ENCODE data around the gene CYP24A1.

CYP24A1 gene

DNA sequence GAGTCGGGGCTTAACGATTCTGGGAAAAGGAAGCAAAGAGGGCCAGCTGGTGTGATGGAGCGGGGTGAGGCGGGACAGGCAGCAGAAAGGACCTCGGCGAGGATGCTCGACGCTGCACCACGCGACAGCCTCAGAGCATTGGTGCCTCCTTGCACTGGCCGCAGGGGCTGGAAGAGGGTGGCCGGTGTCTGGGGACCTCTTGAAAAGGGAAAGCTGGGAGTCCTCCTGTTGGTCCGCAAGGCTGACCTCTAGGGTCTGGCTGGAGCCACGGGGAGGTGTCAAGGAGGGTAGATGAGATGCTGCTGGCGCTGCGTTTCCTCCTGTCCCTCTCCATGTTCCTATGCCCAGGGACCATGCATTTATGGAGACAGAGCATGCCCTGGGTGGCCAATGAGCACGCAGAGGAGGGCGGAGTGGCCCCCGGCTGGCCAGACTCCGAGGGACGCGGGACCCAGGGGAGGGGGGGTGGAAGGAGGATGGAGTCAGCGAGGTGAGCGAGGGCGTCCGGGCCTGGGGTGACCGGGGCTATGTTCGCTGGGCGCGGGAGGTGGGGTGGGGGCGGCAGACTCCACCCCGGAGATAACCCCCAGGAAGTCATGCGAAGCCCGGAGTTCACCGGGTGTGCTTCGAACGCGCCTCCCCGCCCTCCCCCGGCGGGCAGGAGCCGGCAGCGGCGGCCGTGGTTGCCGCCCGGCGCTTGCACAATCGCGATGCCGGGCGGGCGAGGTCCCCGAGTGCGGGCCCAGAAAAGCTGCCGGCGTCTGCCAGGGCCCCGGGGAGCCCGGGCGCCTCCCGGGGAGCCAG is at the start of gene CYP24A1:
TSS of gene CYP24A1 (minus strand) at position 334 of the 804 bp plus-strand sequence. CDS start 407 bp downstream, outside the sequence.
- peak; percentile 70 for DNase-seq (ENCODE audit: low spot score)

DNA sequence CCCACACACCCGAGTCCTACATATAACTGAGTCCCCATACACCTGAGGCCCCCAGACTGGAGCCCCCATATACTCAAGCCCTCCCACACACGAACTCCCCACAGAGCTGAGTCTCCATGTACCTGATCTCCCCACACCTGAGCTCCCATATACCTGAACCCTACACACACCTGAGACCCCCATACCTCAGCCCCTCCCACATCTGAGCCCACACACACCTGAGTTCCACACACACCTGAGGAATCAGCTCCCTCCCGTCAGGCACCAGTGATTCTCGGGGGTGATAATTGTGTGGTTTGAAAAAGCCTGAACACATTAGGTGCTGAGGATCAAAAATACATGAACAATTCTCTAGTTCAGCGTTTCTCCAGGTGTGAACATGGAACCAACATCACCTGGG is 49.5 kb upstream of the CYP24A1 start:
- DNase-seq (ENCODE audit: low spot score) = no peak

DNA sequence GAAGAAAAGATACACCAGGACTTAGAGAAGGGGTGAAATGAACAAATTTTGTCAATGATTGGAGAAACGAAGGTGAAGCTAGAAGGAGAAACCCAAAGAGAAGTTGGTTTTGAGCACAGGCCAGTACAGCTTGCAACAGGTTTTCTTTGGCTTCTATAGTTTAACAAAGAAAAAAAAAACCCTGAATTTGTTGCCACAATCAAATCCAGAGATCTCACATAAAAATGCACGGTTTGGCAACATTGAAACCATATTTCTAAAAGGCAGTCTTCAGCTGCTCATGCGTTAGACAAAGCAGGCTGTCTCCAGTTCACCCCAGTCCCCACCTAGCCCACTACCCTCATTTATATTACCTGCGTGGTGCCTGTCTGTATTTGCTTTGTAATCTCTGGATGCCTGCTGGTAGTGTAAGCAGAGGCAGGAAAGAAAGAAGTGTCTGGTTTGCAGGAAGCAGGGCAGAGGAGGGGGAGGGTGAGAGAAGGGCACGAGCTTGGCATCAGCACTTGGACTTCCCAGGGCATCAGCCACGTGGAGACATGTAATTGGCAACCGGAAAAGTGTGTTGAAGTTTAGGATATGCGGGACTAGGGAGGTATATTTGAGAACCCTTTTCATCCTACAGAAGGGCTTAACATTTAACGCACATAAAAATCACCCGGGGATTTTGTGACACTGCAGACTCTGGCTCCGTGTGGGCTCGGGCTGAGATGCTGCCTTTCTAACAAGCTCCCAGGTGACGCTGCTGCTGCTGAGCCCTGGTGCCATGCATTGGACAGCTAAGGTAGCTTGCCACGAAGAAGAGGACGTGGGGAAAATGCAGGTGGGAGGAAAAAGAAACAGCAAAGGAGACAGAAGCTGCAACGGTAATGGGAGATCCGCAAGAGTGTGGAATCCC is 48.5 kb upstream of the CYP24A1 start:
- DNase-seq (ENCODE audit: low spot score) = no peak

DNA sequence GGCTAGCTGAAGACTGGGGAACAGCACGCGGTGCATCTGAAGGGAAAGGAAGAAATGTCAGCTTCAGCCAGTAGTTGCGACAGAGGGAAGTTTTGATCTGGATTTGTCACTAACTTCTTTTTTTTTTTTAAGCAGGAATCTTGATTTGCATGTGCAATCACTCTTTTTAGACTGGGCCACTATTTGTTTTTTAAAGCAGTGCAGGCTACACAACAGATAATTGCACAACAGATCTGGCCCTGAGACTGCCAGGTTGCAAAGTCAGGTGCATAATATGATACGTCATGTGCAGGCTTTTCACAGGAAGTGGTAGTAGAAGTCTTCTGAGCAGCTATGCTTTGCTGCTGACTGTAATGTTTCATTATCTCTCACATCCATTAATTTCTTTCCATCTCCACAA is 47.6 kb upstream of the CYP24A1 start:
- DNase-seq (ENCODE audit: low spot score) = no peak

DNA sequence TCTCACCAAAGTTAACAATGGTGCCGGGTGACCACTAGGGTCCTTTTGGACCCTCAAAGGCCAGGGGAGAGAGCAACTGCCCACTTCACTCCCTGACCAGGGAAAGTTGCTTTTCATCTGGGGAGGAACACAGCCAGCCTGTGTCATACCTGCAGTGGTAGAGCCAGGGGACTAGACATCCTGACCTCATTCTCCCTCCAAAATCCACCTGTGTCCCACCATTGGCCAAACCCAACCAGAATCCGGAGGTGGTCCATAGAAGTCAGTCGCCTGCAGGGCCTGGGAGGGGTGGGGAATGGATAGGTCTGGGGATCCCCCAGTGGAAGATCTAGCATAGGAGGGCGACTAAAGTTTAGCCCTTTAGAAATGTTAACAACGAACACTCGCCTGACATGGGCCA is 46.9 kb upstream of the CYP24A1 start:
- DNase-seq (ENCODE audit: low spot score) = no peak

DNA sequence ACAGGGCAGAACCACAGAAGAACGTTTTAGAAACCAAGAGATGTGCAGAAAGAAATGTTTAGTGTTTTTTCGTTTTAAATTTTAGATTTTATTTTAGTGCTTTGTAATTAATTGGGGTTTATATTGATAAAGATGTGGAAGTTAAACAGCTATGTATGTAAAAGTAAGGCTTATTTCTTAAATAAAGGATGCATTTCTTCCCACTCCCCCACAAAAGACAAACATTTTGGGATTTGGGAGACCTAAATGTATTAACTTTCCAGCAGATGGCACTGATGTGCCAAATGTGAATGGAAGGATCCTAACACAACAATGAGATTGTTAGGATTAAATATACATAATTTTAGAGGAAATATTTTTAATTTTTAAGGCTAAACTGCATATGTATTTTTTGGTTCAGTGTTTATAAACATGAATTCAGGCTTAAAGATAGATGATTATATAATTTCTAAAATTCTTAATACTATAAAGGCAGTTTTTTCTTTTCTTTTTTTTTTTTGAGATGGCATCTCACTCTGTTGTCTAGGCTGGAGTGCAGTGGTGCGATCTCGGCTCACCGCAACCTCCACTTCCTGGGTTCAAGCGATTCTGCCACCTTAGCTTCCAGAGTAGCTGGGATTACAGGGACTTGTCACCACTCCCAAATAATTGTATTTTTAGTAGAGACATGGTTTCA is 46.1 kb upstream of the CYP24A1 start:
- DNase-seq (ENCODE audit: low spot score) = no peak

DNA sequence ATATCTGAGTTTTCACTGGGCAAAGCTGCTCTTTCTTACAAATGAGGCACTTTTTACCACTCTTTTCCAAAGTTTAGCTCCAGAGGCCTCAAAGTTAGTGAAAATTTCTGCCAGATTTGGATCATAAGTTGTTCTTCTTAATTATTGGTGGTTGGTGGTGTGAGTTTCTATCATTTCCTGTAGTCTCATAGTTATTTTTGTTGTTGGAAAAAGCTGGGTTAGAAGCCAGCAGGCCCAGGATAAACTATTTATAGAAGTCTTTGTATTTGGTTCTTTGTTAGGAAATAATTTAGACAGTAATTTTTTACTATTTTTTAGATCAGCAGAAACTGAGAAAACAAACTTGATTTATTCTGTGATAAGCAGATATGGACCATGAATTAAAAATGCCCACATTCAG is 44.7 kb upstream of the CYP24A1 start:
- no peak for DNase-seq (ENCODE audit: low spot score)

DNA sequence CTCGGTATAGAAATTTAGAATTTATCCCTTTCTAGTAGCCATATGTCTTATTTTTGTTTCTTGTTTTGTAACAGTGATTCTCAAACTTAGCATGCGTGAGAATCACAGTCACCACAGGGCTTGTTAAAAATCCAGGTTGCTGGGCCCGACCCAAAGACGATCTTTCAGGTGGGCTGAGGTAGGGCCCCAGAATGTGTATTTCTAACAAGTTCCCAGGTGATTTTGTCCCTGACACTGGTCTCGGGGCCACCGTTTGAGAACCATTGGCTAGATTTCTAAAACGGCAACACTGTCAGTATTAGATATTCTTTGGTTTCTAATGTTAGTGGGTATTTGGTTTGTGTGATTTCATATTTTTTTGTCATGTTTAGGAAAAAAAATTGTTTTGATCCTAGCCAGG is 44.0 kb upstream of the CYP24A1 start:
- DNase-seq (ENCODE audit: low spot score) = no peak

DNA sequence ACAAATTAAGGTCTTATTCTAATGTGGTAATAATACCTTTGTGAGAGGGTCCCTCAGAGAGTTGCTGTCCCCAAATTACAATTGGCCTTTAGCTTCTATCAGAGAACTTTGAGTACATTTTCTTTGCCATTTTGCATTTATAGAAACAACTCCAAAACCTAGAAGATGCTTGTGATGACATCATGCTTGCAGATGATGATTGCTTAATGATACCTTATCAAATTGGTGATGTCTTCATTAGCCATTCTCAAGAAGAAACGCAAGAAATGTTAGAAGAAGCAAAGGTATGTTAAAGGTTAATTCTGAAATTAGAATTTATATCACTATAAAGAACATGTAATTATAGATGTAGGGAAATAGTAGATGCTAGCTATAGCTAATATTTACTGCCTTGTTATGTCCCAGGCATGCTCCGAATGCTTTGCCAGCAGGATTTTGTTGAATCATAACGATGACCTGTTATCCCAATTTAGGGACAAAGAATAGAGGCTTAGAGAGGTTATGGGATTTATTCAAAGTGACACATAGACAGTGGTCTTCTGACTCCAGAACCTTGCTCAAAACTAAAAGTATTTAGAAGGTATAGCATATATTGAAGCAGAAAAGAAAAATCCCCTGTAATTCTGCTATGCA is 41.5 kb upstream of the CYP24A1 start:
- no peak for DNase-seq (ENCODE audit: low spot score)

DNA sequence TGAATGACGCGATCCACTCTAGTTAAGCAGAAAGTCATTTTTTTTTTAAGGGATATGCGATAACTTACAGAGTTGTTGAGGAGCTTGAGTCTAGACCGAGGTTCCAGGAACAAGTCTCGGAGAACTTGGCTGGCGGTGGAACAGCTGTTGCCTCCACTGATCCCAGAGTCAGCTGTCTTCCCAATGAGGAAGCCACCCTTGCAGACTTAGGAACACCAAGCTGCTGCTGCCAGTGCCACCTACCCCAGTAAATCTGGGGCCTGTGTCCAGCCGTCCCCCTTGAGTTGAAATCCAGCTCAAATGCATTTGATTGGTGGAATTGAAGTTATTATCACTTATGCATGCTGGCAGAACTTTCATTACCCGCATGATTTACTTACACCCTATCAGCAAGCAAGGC is 40.8 kb upstream of the CYP24A1 start:
- no peak for DNase-seq (ENCODE audit: low spot score)

DNA sequence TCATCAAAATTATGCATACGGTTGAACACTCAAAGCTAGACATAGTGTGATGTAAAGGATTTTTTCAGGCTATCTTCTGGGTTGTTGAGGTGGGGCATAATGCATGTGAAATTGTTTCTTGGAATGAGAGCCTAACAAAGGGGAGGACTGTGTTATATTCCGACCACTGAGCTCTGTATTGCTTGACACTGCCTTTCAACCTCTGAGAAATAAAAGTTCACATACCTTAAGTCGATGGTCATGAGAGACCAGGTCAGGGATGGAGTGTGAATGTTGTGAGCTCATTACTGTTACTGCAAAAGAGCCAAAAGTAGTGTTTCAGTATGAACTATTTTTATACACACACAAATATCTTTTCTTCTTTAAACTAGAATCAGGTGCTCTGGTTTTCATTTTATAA is 39.1 kb upstream of the CYP24A1 start:
- no peak for DNase-seq (ENCODE audit: low spot score)

DNA sequence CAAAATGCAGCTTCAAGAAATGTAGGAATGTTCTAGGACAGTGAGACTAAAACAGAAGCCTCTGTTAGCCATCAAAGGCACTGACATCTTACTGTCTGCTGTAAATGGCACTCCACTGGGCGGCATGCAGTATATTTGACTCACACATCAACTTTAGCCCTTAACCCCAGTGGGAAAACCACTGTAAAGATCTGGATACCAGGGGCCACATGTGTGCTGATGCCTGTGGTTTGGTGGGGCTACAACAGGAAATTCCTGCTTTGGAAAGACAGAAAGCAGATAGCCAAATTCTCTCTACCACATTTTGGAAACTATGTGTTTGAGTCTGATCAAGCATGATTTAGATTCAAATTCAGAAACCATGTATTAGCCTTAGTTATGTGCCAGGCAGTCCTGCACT is 38.4 kb upstream of the CYP24A1 start:
- no peak for DNase-seq (ENCODE audit: low spot score)

DNA sequence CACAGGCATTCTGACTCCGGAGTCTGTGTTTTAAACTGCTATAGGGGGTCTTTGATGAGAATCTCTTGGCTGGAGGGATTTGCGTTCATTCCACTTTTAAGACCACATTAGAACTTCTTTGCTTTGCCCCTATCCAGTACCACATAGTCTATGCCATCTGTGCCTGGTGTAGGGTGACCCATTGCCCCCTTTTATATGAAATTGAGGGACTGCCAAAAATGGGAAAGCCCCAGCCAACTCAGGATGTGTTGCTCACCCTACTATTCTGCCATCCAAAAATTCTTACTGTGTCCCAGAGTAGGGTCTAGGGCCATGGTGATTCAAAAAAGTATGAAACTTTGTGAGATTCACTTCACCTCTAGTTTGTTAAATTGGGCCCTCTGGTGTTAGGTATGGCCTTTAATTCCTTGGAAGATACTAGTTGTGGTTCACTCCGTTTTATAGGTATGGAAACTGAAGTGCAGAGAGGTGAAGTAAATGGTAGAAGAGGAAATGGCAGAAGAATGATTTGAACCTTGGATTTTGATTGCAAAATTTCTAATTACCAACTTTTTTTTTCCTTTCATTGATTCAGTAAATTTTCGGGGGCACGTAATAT is 35.5 kb upstream of the CYP24A1 start:
- DNase-seq (ENCODE audit: low spot score) = no peak

DNA sequence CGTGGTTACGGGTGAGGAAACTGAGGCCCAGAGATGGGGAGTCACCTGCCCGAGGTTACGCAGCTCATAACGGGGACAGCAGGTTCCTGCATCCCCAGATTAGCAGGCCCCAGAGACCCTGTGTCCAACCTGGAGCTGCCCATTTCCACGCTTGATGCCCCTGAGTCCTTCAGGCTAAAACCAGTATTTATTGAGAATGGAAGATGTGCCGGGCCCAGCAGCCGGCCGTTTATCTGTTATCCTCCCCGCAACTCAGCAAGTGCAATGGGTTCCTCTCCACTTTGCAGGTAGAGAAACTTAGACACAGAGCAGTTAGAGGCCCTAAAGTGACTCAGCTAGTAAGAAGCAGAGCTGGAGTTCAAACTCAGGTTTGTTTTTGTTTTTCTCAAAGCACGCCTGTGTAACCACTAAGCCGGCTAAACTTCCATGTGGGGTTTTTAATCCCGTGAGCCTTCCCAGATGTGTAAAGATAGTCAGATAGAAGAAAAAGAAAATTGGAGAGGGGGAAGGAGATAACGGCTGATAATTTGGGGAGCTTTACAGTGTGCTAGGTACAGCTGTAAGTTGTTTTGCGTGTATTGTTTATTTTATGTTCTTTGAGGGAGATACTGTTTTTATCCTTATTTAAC is 34.9 kb upstream of the CYP24A1 start:
- no peak for DNase-seq (ENCODE audit: low spot score)

DNA sequence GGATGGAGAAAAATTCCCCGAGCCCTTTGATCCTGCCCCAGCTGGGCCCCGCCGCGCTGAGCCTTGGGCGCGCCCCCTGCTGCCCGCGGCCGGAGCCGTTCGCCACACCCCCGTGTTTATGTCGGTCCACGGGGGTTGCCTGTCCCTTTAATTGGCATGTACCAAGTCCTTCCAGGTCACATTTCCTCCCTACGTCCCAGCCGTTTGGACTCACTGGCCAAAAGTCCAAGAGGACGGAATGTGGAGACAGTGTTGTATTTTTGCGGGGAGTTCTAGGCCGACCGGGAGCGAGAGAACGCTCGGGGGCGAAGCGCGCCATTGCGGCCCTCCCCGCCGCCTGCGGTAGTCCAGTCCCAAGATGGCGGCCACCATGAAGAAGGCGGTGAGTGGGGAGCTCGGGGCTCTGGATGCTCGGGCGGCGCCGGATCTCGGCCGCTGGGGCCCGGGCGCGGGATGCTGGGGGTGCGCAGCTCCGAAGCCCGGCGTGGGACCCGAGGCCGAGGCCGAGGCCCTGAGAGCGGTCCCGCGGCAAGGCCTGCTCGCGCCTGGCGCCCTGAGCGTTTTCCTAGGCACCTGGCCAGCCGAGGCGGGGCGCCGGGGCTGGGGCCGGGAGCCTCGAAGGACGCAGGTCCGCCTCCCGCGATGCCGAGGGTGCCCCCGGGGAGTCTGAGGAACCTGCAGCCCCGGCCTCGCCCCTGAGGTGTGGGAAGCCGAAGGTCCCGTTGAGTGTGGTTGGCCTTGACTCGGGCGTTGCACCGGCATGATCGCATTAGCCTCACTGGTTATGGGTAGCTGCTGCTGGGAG is 34.2 kb upstream of the CYP24A1 start, which contains the start of gene PFDN4:
TSS of gene PFDN4 (plus strand) at position 345 of the 805 bp plus-strand sequence. CDS start at position 359, 14 bp downstream.
- DNase-seq (ENCODE audit: low spot score) = peak; percentile 93

DNA sequence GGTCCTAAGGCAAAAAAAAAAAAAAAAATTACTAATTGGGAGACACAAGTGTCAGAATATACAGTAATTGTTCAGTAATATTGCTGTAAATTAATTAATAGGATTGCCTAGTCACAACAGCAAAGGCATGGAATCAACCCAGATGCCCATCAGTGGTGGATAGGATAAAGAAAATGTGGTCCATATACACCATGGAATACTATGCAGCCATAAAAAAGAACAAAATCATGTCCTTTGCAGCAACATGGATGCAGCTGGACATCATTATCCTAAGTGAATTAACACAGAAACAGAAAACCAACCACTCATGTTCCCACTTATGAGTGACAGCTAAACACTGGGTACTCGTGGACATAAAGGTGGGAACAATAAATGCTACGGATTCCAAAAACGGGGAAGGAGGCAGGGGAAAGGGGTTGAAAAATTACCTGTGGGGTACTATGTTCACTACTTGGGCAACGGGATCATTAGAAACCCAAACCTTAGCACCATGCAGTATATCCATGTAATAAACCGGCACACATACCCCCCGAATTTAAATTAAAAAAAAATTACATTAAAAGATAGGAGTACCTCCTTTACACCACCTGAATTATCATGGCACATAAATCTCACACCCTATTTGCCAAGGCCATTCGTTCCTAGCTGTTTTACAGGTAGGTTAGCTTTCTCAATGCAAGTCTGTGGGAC is 33.4 kb upstream of the CYP24A1 start:
- DNase-seq (ENCODE audit: low spot score) = no peak

DNA sequence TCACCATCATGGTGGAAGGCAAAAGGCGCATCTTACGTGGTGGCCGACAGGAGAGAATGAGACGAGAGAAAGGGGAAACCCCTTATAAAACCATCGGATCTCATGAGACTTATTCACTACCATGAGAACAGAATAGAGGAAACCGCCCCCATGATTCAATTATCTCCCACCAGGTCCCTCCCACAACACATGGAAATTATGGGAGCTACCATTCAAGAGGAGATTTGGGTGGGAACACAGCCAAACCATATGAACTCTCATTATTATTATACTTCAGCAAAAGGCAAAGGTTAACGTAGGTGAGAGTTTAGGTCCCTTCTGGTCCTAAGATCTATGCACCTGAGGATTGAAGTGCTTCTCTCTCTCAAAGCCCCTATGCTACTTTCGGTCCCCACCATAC is 31.7 kb upstream of the CYP24A1 start:
- no peak for DNase-seq (ENCODE audit: low spot score)

DNA sequence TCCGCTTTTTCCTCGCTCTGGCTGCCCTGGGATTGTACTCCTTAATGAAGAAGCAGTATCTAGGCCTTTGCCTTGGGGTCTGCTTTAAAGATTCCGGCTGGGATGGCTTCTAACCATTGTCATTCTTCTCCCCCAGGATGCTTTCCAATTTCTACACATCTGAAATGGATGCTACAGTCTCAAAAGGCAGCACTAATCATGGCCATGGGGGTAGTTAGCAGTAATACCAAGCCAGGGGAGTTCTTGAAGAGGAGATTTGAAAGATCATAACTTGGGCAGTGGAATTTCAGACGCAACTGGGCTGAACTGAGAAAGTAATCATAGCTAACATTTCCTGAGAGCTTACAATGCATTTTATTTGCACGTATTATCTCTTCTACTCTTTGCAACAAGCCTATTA is 30.7 kb upstream of the CYP24A1 start:
- DNase-seq (ENCODE audit: low spot score) = no peak

DNA sequence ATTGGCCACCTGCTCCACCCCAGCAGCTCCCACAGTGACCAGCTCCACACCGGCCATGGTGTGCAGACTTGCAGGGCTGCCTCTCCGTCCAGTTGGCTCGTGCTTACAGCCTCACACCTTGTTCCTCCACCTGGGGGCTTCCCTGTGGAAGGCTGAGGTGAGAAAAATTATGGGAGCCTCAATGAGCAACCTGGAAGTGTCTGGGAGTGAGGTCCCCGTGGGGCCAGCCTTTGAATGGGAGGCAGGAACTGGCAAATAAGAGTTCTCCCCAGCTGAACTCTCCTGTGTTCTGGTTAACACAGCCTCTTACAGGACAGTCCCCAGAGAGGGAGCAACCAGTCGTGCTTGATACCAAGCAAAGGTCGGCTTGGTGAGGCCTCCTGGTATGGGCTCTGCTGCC is 30.3 kb upstream of the CYP24A1 start:
- no peak for DNase-seq (ENCODE audit: low spot score)

DNA sequence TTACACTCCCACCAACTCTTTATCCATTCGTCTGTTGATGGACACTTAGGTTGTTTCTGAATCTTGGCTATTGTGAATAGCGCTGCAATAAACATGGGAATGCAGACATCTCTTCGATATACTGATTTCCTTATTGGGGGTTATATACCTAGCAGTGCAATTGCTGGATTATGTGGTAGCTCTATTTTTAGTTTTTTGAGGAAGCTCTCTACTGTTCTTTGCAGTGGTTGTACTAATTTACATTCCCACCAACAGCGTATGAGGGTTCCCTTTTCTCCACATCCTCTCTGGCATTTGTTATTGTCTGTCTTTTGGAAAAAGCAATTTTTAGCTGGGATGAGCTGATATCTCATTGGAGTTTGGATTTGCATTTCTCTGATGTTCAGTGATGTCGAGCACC is 29.5 kb upstream of the CYP24A1 start:
- DNase-seq (ENCODE audit: low spot score) = no peak

Measured in iPS-NIHi11 (cell line).